Transverse colon (tissue), 3 donors: ENCODE measurements around the gene MED26.

ENCODE experiments used
- POLR2A ChIP-seq: fragments of 450-650 bp; IDR thresholded peaks from one replicate; pipeline ENCODE4 v1.6.1; 2016; ENCODE audit warnings: antibody characterized with exemption, mild to moderate bottlenecking, moderate library complexity
- TF ChIP-seq, protein P1 (sequence below), 5 experiments: fragments of 200-600 bp in 3 of 5; fragments of 450-650 bp in 2 of 5; sonication (generic) in 3 of 5; IDR thresholded peaks; 1 replicate in 2 of 5; 2 replicates in 3 of 5; pipeline ENCODE4 v1.5.1; 2016 to 2017; ENCODE audit warnings: antibody characterized with exemption in 5 of 5, inconsistent platforms in 3 of 5, mild to moderate bottlenecking in 2 of 5, moderate library complexity in 1 of 5

- TF ChIP-seq, protein P1, sequence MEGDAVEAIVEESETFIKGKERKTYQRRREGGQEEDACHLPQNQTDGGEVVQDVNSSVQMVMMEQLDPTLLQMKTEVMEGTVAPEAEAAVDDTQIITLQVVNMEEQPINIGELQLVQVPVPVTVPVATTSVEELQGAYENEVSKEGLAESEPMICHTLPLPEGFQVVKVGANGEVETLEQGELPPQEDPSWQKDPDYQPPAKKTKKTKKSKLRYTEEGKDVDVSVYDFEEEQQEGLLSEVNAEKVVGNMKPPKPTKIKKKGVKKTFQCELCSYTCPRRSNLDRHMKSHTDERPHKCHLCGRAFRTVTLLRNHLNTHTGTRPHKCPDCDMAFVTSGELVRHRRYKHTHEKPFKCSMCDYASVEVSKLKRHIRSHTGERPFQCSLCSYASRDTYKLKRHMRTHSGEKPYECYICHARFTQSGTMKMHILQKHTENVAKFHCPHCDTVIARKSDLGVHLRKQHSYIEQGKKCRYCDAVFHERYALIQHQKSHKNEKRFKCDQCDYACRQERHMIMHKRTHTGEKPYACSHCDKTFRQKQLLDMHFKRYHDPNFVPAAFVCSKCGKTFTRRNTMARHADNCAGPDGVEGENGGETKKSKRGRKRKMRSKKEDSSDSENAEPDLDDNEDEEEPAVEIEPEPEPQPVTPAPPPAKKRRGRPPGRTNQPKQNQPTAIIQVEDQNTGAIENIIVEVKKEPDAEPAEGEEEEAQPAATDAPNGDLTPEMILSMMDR (IDR thresholded peaks at IDR 0.05), result no peak
- TF ChIP-seq POLR2A, result no peak
Observed at GRCh38 chr19:16575282-16575681, 52.7 kb downstream of the MED26 start.
